ENCODE results near the gene CDC27.

GRCh38 chr17:47188271-47188875, 722 bp downstream of the CDC27 start:
- TF ChIP-seq, protein P1, sequence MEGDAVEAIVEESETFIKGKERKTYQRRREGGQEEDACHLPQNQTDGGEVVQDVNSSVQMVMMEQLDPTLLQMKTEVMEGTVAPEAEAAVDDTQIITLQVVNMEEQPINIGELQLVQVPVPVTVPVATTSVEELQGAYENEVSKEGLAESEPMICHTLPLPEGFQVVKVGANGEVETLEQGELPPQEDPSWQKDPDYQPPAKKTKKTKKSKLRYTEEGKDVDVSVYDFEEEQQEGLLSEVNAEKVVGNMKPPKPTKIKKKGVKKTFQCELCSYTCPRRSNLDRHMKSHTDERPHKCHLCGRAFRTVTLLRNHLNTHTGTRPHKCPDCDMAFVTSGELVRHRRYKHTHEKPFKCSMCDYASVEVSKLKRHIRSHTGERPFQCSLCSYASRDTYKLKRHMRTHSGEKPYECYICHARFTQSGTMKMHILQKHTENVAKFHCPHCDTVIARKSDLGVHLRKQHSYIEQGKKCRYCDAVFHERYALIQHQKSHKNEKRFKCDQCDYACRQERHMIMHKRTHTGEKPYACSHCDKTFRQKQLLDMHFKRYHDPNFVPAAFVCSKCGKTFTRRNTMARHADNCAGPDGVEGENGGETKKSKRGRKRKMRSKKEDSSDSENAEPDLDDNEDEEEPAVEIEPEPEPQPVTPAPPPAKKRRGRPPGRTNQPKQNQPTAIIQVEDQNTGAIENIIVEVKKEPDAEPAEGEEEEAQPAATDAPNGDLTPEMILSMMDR (IDR thresholded peaks at IDR 0.05; ENCODE audit: low read depth, low read length): no peak
- no peak for TF ChIP-seq EZH2phosphoT487 (IDR thresholded peaks at IDR 0.05; ENCODE audit: low read depth)

Data from OCI-LY3 (cell line).